Inferior parietal cortex (tissue), 1 donor: ENCODE results near the gene TINAGL1.

Source experiments
- DNase-seq: peaks from one replicate; pipeline ENCODE4 v3.0.0-alpha.2; 2016; ENCODE audit errors: extremely low spot score

The TINAGL1 gene

GRCh38 chr1:31627301-31627929 lies 51.1 kb downstream of the TINAGL1 start:
- no peak for DNase-seq

GRCh38 chr1:31627930-31628559 lies 51.7 kb downstream of the TINAGL1 start:
- DNase-seq: no peak

- DNase-seq: no peak
Measured at GRCh38 chr1:31628931-31629556, 52.7 kb downstream of the TINAGL1 start.

GRCh38 chr1:31632649-31633048 lies 56.3 kb downstream of the TINAGL1 start:
- no peak for DNase-seq

GRCh38 chr1:31633117-31633516 lies 56.8 kb downstream of the TINAGL1 start:
- no peak for DNase-seq
